ENCODE data around the gene TIGD6.
"Not testable (repeated sequence)": the region's sequence is repeated elsewhere in the genome, so short reads cannot be mapped to it uniquely, and the experiment has no call there.

The TIGD6 gene

DNA sequence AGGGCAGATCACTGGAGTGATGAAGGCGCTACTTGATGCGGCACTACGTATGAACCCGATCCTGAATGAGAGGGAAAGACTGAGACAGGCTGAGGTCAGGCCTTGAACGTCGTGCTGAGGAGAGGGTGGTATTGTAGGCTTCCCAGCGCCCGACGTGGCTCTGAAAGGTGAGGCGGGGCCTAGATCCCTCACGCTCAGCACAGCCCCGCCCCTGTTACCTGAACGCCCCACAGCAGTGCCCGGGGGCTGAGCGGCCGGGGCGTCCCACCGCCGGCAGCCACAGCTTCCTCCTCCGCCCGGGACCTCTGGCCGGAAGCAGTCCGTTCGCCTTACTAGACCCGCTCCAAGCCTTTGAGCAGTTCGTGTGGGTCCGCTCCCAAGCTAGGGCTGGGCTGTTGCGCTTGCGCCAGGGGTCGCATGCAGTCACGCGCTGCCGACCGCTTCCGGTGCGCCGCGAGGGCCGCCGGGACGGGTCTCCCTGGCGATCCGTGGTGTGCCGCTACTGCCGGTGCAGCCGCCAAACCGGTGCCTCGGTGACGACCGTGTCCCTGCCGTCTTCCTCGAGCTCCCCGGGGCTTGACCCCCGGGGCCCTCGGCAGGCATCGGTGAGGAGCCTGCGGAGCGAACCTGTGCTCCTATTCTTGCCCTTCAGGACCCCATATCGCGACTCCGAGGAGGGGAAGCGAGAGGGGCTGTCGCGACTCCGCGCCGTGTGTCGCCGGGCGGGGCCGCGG is at the start of gene TIGD6, which contains the start of gene HMGXB3:
Gene TIGD6, minus strand, starts transcription at position 399 of the 734 bp plus-strand sequence. CDS start 4,306 bp downstream, outside the sequence.
Gene HMGXB3, plus strand, starts transcription at position 484 of the 734 bp plus-strand sequence. CDS start 4,114 bp downstream, outside the sequence.
- peak; percentile 75 for DNase-seq

DNA sequence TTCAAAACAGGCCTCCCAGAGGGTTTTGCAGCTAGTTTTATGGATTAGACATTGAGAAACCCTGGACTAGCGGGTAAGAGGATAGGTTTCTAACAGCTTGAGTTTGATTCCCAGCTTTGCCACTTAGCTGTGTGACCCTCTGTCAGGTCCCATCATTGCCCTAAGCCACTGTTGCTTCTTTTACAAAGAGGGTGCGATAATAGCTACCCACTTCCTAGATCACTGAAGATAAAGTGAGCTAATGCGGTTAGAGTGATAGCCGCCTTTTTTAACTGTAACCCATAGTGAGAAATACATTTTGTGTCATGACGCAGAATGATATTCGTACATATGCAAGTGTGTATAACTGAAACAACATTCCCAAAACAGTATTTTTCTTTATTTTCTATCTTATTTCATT is 45.6 kb upstream of the TIGD6 start:
- DNase-seq: no peak

DNA sequence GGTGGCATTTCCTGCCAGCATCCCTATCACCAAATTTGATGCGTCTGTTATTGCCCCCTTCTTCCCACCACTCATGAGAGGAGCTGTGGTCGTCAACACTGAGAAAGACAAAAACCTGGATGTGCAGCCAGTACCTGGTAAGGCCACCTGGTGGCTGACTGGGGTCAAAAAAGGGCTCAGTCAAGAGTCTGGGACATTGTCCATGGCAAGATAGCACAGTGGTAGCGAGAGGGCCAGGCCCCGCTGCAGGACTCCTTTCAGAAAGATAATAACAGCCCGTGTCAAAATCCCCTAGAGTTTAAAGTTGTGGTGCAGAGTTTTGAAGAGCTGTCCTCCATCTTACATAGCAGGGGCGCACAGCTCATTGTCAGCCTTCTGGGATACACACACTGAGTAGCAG is 45.1 kb upstream of the TIGD6 start:
- no peak for DNase-seq

DNA sequence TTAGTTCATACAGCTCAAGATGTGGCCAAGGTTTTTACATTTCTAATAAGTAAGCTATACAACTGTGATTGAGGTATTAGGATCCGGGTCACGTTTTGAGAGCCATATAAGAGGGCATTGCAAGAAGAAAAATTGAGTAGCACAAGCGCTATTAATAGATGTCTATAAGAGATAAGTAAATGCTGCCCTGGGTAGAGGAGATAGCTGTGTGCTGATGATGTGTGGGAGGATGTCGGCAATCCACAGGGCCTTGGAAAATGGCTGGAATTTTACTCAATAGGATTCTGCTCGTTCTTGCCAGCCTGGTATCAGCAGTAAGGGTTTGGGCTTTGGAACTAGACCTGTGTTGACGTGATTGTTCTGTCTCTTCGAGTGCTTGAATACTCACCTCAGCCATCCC is 44.3 kb upstream of the TIGD6 start:
- no peak for DNase-seq

DNA sequence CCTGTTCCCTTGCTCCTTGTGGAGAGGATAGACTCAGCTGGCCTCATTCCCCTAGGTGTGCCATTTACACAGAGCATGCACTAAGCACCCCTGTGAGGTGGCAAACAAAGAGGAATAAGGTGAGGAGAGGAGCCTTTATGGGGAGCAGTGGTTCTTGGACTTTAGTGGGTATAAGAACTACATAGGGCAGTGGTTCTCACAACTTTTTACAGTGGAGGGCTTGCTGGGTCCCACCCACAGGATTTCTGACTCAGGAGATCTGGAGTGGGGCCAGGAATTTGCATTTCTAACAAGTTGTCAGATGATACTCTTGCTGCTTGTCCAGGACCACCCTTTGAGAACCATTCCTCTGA is 43.9 kb upstream of the TIGD6 start:
- no peak for DNase-seq

DNA sequence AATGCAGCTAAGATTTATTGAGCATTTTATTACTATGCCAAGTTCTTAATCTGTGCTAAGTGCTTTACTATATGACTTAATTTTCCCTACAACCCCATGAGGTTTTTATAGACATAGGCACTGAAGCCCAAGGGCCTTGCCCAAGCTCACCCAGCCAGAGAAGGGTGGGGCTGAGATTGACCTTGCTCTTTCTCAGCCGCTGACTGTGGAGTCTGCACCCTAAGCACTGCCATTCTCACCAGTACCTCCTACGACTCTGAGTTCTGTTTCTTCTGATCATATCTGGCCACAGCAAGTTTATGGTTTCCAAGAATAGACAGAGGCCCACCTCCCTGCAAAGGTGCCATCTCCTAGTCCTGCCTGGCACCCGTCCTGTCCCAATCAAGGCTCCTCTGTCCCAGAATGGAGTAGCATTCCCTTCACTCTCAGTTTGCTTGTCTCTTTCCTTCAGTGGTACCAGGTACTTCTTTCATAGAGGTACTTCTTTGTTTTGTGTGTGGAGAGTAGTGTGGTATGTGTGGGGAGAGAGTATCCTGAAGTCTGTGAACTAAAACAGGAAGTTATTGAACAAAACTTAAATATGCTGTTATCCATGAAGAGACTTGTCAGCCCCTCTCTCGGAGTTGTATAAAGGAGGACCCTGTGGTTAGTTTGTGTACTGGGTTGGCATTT is 43.3 kb upstream of the TIGD6 start:
- no peak for DNase-seq

DNA sequence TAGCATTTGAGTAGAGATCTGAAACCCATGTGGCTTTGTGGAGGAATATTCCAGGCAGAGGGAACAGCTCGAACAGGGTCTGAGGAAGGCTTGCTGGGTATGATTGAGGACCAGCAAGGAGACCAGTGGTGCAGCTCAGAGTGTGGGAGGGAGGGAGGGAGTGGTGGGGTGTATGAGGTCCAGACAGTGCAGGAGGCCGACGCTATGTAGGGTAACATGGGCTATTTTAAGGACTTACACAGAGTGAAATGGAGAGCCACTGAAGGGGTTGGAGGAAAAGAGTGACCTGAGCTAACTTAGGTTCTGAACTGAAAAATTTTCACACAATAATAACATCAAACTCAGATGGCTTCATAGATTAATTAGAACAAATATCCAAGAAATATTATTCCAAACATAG is 42.0 kb upstream of the TIGD6 start:
- no peak for DNase-seq

DNA sequence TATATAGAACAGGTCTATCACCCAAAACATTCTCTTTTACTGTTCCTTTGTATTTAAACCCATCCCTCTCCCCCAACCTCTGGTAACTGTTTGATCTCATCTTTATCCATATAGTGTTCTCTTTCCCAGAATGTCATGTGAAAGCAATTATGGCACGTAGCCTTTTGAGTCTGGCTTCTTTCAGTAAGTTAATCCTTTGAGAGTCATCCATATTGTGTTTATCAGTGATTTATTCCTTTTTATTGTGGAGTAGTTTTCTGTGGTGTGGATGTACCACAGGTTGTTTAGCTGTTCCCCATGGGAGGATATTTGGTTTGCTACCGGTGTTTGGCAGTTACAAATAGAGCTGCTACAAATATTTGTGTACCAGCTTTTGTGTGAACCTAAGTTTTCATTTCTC is 38.1 kb upstream of the TIGD6 start:
- DNase-seq: no peak

DNA sequence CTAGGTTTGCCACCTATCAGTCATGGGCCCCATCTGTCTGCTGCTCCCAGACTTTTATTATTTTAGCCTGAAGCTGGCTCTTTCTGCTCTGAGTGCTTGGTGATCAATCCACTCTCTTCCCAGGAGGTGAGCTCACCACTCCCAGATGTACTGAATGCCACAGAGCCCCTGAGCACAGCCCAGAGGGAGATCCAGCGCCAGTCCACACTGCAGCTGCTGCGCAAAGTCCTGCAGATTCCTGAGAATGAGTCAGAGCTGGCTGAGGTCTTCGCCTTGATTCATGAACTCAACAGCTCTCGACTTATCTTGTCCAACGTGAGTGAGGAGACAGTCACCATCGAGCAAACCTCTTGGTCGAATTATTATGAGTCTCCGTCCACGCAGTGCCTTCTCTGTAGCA is 36.1 kb upstream of the TIGD6 start:
- no peak for DNase-seq

DNA sequence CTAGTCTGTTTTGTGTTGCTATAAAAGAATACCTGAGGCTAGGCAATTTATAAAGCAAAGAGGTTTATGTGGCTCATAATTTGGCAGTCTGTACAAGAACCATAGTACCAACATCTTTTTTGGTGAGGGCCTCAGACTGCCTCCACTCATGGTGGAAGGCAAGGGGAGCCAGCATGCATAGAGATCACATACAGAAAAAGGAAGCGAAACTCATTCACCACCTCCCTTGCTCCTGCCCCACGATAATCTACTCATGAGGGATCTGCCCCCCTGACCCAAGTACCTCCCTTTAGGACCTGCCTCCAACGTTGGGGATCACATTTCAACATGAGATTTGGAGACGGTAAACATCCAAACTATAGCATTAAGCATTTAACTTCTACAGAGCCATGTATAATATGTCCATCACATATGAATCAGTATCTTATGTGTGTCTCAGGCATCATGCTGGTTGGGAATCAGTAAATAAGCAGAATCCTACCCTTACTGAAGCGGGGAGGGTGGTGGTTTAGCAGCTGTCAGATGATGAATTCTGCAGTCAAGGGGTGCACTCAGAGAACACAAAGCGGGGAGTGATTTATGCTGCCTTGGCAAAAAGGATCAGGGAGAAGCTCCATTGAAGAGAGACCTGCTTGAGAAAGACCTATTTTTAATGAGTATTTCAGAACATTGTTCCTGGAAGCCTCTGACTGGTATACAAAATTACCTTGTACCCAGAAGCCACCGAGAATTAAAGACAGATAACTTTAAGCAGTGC is 34.9 kb upstream of the TIGD6 start:
- no peak for DNase-seq

DNA sequence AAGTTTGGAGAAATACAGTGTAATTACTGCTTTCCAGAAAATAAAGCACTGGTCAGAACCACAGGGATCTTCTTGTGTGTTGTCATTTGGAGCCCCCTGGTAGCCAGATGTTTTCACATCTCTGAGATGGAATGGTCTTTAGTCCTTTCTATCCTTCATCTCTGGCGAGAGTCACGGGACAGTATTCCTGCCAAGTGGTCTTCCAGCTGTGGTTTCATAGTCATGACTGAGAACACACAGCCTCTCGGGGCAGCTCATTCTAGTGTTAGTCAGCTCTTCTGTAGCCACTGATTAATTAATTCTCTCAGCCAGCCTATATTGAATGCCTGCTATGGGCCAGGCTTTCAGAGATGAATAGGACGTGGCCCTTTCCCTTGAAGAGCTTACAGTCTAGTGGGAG is 34.2 kb upstream of the TIGD6 start:
- no peak for DNase-seq

DNA sequence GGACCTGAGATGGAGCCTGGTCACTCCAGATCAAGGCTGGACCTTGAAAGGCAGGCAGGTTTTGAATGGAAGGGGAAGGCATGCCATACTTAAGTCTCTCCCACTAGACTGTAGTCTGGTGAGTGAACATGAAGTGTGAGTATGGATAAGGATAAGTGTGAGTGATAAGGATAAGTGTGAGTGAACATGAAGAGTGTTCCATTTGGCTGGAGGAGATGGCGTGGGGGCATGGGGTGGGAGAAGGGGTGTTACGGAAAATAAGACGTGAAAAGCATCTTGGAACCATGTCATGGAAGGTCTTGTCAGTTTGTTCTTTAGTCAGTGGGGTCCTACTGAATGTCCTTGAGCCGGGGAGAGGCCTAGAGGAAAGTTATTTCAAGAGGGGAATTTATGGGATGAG is 32.9 kb upstream of the TIGD6 start:
- no peak for DNase-seq

DNA sequence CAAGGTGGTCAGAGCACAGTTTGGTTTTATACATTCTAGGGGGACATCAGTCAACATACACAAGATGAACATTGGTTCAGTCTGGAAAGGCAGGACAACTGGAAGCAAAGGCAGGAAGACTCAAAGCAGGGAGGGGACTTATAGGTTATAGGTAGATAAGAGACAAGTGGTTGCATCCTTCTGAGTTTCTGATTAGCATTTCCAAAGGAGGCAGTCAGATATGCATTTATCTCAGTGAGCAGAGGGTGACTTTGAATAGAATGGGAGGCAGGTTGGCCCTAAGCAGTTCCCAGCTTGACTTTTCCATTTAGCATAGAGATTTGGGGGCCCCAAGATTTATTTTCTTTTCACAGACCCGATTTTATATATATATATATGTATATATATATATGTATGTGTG is 27.6 kb upstream of the TIGD6 start:
- DNase-seq: not testable (repeated sequence)

DNA sequence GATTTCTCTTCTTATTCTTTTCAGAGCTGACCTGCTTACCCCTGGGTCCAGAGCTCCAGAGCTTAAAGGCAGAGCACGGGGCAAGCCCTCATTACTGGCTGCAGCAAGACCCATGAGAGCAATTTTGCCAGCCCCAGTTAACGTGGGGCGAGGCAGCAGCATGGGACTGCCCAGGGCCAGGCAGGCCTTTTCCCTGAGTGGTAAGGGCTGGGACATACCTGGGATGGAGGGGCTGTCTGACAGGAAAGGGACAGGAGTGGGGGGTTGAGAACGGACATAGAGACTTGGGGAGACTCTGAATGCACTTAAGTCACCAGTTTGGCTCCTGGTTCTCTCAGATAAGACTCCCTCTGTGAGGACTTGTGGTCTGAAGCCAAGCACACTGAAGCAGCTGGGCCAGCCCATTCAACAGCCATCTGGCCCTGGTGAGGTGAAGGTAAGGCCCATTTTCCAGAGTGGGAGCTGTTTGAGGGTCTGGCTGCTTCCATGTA is 26.3 kb upstream of the TIGD6 start:
- DNase-seq: no peak

DNA sequence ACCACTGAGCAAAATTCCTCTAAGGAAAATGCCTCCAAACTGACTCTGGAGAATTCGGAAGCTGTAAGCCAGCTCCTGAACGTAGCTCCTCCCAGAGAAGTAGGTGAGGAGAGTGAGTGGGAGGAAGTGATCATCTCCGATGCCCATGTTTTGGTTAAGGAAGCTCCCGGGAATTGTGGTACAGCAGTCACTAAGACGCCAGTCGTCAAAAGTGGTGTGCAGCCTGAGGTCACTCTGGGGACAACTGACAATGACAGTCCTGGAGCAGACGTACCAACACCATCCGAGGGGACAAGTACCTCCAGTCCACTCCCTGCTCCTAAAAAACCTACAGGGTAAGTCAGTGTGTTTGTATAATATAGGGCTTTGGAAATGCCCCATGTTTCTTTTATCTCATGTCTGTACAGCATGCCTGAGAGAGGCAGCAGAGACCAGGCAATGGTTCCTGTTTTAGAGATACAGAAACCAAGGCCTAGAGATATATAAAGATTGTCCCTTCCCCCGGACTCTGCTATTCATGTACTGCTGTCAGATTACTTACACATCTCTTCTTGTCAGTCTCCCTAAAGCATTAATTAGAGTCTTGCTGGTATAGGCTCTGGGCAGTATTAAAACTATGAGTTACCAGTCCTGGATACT is 24.0 kb upstream of the TIGD6 start:
- no peak for DNase-seq

DNA sequence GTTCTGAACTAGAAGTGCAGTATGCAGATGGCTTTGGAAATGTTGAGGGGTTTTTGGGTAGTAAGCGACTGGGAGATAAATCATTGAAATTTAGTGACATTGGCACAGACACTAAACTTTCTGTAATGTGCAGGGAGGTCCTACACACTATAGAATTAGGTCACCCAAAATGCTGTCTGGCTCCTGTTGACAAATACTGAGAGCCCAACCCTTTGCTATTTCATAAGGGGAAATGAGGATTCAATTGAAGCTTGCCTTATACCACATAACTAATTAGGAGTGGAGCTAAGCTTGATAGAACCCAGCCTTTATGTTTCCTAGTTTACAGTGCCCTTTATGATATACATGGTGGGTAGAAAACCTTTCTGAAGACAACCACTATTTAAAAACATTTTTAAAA is 22.7 kb upstream of the TIGD6 start:
- no peak for DNase-seq

DNA sequence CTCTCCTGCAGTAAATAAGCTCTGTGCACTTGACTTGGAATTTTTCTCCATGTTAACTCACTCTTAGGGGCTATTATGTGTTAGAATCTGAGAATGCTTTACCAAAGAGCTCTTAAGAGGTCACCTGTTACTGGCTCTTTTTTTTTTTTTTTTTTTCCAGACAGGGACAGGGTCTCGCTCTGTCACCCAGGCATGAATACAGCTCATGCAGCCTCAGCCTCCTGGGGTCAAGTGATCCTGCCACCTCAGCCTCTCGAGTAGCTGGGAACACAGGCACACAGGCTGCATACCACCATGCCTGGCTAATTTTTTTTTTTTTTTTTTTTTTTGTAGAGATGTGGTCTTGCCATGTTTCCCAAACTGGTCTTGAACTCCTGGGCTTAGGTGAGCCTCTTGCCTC is 22.2 kb upstream of the TIGD6 start:
- no peak for DNase-seq

DNA sequence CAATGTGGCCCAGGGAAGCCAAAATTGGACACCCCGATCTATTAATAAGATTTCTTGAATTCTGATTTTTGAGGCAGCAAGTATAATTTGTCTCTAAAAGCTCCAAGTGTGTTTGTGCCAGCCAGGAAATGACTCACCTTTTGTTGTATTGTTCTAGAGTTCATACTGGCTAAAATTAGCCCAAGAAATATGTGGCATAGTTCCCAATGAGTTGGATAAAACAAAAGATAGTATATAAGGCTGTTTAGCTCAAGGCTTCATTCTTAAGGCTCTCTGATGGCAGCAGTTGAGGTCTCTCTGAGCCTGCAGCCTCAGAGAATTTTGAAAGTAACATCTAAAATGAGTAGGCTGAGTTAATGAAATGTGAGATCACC is 21.7 kb upstream of the TIGD6 start:
- no peak for DNase-seq

DNA sequence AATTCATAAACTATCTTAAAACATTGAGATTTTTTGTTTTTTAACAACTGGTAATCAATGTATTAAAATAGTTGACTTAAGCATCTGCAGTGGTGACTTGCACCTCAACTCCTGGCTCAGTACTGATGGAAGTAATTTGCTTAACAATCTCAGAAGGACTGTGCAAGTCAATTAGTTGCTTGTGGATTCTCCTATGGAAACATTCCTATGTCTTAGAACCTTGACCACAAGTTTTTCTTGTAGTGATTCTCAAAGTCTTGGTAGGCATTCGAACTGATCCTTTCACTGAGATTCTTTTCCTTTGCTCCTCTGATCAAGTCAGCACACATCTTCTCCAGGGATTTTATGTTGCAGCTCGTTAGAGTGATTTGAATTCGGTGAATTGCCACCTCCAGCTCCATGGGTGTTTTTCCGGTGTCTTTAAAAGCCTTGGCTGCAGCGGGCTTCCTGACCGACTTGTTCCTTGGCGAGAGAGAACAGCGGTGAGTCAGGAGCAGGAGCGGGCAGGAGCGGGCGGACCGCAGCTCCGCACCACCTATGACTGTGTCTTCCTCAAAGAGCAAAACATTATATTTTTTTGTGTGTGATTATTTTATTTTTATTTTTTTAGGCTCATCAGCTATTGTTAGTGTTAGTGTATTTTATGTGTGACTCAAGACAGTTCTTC is 21.2 kb upstream of the TIGD6 start:
- no peak for DNase-seq

DNA sequence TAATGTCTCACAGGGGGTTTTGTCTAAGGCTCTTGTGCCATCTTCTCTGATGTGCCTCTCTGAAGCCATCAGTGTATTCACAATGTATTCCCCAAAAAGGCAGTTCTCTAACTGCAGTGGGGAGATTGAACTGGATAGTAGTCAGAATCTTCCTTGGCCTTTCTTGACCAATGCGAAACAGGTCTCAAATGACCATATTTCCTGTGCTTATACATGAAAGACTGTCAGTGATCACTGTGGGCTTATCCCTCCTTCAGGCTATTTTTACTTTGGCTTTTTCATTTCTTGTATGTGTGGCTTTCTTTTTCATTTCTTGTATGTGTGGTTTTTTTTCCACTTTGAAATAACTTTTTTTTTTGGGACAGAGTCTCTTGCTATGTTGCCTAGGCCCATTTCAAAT is 19.8 kb upstream of the TIGD6 start:
- DNase-seq: no peak

DNA sequence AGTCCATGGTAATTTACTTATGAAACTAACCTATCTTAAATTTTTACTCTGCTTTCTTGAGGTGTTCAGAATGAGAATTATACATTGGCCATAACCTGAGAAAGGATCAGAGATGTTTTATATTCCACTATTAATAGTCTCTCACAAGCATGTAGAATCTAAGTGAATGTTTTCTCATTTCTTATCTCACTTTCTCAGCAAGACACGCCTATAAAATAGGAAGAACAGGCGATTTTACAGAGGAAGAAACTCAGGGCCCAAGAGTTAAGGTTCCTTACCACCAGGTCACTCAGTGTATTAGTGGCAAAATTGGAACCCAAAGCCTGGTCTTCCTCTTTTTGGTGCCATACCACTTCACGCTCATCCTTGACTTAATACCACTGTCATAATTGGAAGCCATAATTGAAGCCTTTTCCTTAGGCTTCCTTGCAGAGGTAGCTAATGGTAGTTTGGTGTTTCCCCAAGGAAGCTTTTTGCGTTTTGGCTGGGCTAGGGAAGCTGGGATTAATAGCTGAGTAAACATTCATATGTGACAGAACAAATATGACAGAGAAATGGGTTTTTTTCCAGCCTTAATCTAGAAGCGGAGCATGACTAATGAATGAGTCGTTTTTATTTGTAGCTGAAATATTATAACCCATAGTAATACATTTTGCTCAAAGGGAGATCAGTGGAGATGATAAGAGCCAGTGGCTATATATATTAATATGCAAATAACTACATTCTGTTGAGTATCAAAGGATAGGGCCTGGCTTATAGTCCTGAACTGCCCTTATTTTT is 17.0 kb upstream of the TIGD6 start:
- no peak for DNase-seq

DNA sequence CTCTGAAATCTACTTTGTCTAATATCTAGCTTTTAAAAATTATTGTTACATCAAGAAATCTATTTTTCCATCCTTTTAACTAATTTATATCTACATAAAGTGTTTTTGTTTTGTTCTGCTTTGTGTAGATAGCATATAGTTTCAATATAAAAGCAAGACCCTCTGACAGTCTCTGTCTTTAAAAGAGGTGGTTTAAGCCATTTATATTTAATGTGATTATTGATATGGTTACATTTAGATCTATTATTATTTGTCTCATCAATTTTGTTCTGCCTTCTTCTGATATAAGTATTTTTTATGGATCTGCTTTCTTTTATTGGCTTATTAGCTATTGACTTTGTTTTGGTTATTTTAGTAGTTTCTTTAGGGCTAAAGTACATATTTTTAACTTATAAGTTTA is 16.1 kb upstream of the TIGD6 start:
- no peak for DNase-seq
